Activated CD8-positive, alpha-beta T cell treated with anti-CD3 and anti-CD28 coated beads, Interleukin-2, amount 10 ng/mL, durations not matched to agents 7 days and 5 days (primary cell): Measurements from ENCODE around the gene ECT2. TPM values are rescaled to one million over a fixed set of nuclear protein-coding genes. Genes with fewer than 3 reads are reported as not detected.
"Not testable (repeated sequence)": the region's sequence is repeated elsewhere in the genome, so short reads cannot be mapped to it uniquely, and the experiment has no call there.

ENCODE experiments used
- ATAC-seq: fragments of 150-1000 bp; cut with Tn5 transposase; one replicate; pipeline ENCODE4 v1.10.0; 2021; ENCODE audit warnings: moderate library complexity
- CTCF ChIA-PET: fragments of 350-600 bp; sonication (Branson Sonifier 250); formaldehyde crosslinking; loops from one replicate; lab custom pipeline; 2021; ENCODE audit warnings: antibody characterized with exemption; lab: Charles Lee
- POLR2A ChIA-PET: fragments of 350-600 bp; sonication (Branson Sonifier 250); formaldehyde crosslinking; loops from one replicate; lab custom pipeline; 2021; ENCODE audit warnings: antibody characterized with exemption; lab: Charles Lee
- DNase-seq: peaks from one replicate; pipeline ENCODE4 v3.0.0-alpha.2; 2020
- H3K27ac Mint-ChIP-seq: one replicate; pipeline ENCODE4 v1.8.0; 2021; ENCODE audit warnings: mild to moderate bottlenecking, mixed read lengths
- H3K27me3 Mint-ChIP-seq: one replicate; pipeline ENCODE4 v1.8.0; 2021; ENCODE audit warnings: low read depth, mixed read lengths
- H3K36me3 Mint-ChIP-seq: one replicate; pipeline ENCODE4 v1.8.0; 2021; ENCODE audit warnings: low read depth, mixed read lengths
- H3K4me1 Mint-ChIP-seq: one replicate; pipeline ENCODE4 v1.8.0; 2021; ENCODE audit warnings: low read depth, mixed read lengths
- H3K4me3 Mint-ChIP-seq: one replicate; pipeline ENCODE4 v1.8.0; 2021; ENCODE audit warnings: mild to moderate bottlenecking, mixed read lengths
- H3K9me3 Mint-ChIP-seq: one replicate; pipeline ENCODE4 v1.8.0; 2022; ENCODE audit warnings: mixed read lengths; ENCODE audit not compliant: insufficient read depth
- total RNA-seq, 2 experiments: library from RNA; stranded (reverse); gene quantifications; one replicate each; pipeline ENCODE4 v1.2.3, GENCODE V29; 2021

Gene ECT2
- total RNA-seq, 2 experiments from 2014 or later, result 57.2 to 70.1 TPM

DNA sequence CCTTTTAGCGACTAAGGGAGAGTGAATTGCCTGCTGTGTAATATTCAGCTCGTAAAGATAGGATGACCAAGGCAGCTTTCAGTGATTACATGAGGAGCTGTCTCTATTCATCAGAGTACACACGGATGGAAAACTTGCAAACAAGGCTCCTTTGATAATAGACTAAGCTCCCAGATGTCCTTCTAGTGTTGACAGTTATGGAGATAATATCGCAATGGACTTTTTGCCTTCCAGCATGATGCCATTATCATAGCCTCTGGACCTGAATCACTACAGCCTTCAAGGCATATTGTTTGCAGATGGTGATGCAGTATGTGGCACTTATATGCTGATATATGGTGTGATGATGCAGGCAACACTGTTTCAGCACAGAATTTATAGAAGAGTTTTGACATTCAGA, 93.9 kb downstream of the ECT2 start:
- H3K36me3 Mint-ChIP-seq, result no peaks in the 10 kb centered on the region
- ChIA-PET POLR2A (no interaction called here), CTCF (no interaction called here)
- H3K27me3 Mint-ChIP-seq, result peaks cover 7% of the 10 kb centered on the region
- no peak overlapping the region for H3K4me3 Mint-ChIP-seq
- no peaks in the 10 kb centered on the region for H3K9me3 Mint-ChIP-seq
- H3K27ac Mint-ChIP-seq, result no peak overlapping the region
- H3K4me1 Mint-ChIP-seq, result no peaks in the 10 kb centered on the region
- DNase-seq (no peak), ATAC-seq (no peak)

DNA sequence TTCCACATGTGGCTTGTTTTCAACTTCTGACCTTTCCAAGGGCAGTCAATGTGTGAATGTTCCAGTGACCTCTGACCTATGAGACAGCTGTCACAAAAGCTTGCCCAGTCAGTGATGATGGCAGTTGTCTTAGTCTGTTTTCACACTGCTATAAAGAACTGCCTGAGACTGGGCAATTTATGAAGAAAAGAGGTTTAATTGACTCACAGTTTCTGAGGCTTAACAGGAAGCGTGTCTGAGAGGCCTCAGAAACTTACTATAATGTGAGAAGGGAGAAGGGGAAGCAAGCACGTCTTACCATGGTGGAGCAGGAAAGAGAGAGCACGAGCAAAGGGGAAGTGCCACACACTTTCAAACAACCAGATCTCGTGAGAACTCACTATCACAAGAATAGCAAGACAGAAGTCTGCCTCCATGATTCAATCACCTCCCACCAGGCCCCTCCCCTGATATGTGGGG, 95.6 kb downstream of the ECT2 start:
- H3K4me3 Mint-ChIP-seq, result no peak overlapping the region
- no peak for ATAC-seq
- ChIA-PET CTCF (no interaction called here), POLR2A (no interaction called here)
- no peaks in the 10 kb centered on the region for H3K9me3 Mint-ChIP-seq
- no peak for DNase-seq
- no peaks in the 10 kb centered on the region for H3K4me1 Mint-ChIP-seq
- no peak overlapping the region for H3K27ac Mint-ChIP-seq
- peaks cover 7% of the 10 kb centered on the region for H3K27me3 Mint-ChIP-seq
- no peaks in the 10 kb centered on the region for H3K36me3 Mint-ChIP-seq

DNA sequence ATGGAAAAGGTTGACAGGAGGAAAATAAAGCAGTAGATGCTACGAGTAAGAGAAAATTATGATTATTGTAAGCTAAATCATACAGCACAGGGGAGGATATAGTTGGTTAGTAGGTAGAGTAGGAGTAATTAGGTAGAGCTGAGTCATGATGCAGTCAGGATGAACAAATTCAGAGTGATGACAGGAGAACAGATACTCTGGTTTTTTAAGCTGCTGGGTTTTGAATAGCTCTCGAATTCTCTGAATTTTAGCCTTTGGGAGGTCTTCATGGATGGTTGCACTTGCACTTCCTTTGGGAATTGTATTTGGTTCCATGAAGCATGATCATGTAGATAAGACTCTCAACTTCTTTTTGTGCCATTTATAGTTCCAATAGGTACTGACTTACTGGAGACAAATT, 96.2 kb downstream of the ECT2 start:
- H3K27ac Mint-ChIP-seq, result no peak overlapping the region
- no peaks in the 10 kb centered on the region for H3K9me3 Mint-ChIP-seq
- no peak for DNase-seq

GRCh38 chr3:172847292-172847691, 96.8 kb downstream of the ECT2 start:
- H3K27ac Mint-ChIP-seq, result no peak overlapping the region
- no peak overlapping the region for H3K4me3 Mint-ChIP-seq
- ChIA-PET CTCF (no interaction called here), POLR2A (interaction anchor here (0.7 kb wide), 1 partner anchor 1541 kb away, joined by 3 read pairs; no protein-coding TSS in a partner anchor)
- H3K27me3 Mint-ChIP-seq, result peaks cover 7% of the 10 kb centered on the region
- ATAC-seq (no peak), DNase-seq (no peak)
- no peaks in the 10 kb centered on the region for H3K4me1 Mint-ChIP-seq
- H3K9me3 Mint-ChIP-seq, result no peaks in the 10 kb centered on the region
- H3K36me3 Mint-ChIP-seq, result no peaks in the 10 kb centered on the region

More for the DNA sequence above, 96.2 kb downstream of the ECT2 start:
- Mint-ChIP-seq H3K36me3 (no peaks in the 10 kb centered on the region), H3K4me3 (no peak overlapping the region), H3K27me3 (peaks cover 7% of the 10 kb centered on the region), H3K4me1 (no peaks in the 10 kb centered on the region)
- ATAC-seq, result no peak
- ChIA-PET POLR2A (no interaction called here), CTCF (no interaction called here)

- Mint-ChIP-seq H3K4me1 (no peaks in the 10 kb centered on the region), H3K36me3 (no peaks in the 10 kb centered on the region), H3K27ac (no peak overlapping the region), H3K27me3 (peaks cover 7% of the 10 kb centered on the region), H3K9me3 (no peaks in the 10 kb centered on the region), H3K4me3 (no peak overlapping the region)
- DNase-seq (no peak), ATAC-seq (no peak)
- CTCF ChIA-PET, result no interaction called here
- POLR2A ChIA-PET, result no interaction called here
Observed at GRCh38 chr3:172848910-172849309, 98.4 kb downstream of the ECT2 start.

DNA sequence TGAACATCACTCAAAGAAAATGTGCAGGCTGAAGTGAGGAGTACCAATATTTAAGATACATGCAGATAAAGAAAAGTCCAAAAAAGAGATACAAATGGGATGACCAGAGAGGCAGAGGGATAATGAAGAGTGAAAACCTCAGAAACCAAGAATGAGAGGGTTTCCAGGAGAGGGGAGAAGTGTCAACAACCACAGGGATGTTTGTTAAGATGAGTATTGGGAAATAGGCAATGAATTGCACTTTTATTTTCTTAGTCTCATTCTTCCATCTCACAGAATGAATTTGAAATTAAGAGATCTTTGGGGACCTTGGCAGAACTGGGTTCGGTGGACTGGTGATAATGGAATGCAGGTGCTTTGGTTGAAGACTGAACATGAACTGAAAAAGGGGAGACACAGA, 102.5 kb downstream of the ECT2 start:
- no peaks in the 10 kb centered on the region for H3K4me1 Mint-ChIP-seq
- no peaks in the 10 kb centered on the region for H3K36me3 Mint-ChIP-seq
- POLR2A ChIA-PET, result no interaction called here
- CTCF ChIA-PET, result no interaction called here
- H3K27me3 Mint-ChIP-seq, result peaks cover 5% of the 10 kb centered on the region
- DNase-seq (no peak), ATAC-seq (no peak)
- no peaks in the 10 kb centered on the region for H3K9me3 Mint-ChIP-seq
- no peak overlapping the region for H3K27ac Mint-ChIP-seq
- no peak overlapping the region for H3K4me3 Mint-ChIP-seq

DNA sequence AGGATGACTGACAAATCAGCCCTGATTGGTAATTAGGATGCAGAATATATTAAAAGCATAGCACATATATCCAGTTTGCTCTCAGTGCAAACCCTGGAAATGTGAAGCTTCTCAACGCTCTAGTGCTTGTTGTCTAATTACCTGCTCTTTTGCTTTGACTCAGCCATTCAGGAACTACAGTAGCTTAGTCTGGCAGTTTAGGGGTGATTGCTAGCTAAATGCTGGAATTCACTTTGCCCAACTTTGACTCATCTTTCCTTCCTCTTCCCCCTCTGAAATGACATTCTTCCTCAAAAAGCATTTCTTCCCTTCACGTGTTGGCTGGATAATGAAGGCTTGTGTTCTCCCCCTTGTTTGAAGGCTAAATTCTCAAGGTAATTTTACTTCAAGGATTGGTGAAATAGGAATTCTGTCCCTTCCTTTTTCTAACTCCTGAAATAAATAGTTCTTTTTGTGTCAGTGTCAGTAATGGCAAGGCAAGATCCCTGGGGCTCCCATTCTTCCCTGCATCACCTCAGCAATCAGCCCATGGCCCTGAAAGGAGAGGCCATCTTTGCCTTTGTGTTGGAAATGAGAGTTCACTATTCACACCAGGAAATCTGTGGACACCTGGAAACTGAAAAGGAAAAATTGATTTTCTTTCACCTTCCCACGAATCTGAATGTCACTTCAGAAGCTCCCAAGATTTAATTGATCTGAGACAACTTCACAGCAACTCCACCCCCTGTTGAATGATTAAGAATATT, 103.6 kb downstream of the ECT2 start:
- POLR2A ChIA-PET, result no interaction called here
- no peak for DNase-seq
- Mint-ChIP-seq H3K4me3 (no peak overlapping the region), H3K27me3 (peaks cover under 1% of the 10 kb centered on the region), H3K27ac (no peak overlapping the region), H3K4me1 (no peaks in the 10 kb centered on the region), H3K36me3 (no peaks in the 10 kb centered on the region), H3K9me3 (no peaks in the 10 kb centered on the region)
- CTCF ChIA-PET, result no interaction called here
- ATAC-seq, result no peak

DNA sequence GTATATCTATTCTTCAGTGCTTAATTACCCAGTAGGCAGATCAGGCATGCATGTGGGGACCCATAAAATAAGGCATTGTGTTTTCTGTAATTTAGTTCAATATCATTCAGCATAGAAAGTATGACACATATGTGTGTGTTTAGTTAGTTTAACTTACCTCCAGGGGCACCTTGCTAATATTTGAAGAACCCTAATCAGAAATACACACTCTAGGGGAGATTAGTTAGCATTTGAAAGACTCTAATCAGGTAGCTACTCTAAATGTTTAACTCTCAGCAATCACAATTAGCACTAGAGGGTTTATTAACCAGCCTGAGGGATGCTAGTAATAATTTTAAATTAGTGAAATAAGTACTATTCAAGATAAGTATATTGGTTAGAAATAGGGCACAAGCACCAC, 104.5 kb downstream of the ECT2 start:
- Mint-ChIP-seq H3K27ac (no peak overlapping the region), H3K9me3 (no peaks in the 10 kb centered on the region), H3K36me3 (no peaks in the 10 kb centered on the region), H3K4me1 (no peaks in the 10 kb centered on the region), H3K27me3 (no peaks in the 10 kb centered on the region), H3K4me3 (no peak overlapping the region)
- POLR2A ChIA-PET, result no interaction called here
- CTCF ChIA-PET, result no interaction called here
- no peak for DNase-seq
- ATAC-seq, result no peak

DNA sequence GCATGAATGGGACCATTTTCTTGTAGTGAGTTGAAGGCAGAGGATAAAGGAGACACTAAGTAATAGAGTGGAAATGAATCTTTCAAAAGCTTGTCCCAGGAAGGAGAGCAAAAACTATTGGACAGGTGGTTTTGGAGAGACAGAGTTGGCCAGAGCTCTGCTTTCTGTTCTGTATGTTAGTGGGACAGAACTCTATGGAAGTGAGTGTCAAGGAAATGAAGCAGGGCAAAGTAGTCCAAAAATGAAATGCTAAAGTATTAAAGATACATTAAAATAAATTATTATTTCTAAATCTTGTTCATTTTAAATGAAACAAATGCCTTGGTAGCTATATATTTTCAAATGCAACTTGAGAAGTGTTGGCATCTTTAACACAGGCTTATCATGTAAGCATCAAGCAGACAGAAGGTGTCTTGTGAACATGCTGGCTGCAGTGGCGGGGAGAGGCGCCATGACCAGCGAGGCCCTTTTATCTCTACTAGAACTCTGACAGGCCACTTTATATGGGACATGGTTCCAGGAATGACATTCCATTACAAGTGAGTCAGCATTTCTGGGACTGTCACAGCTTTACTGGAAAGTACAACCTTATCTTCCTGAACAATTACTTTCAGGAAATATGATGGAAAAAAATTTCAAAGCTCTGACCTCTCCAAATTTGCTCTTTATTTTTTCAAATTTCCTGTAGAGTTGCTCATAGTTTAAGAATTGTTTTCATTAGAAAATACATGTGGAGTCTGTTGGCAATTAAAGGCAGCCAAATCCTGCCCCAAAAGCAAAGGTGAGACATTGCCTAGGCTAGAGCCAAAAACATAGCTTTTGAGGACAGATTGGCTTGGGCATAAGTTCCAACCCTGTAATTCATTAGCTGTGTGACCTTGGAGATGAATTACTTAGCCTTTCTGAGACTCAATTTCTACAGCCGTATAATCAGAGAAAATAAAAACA, 106.5 kb downstream of the ECT2 start:
- no peak overlapping the region for H3K4me3 Mint-ChIP-seq
- POLR2A ChIA-PET, result no interaction called here
- H3K4me1 Mint-ChIP-seq, result no peaks in the 10 kb centered on the region
- H3K27ac Mint-ChIP-seq, result no peak overlapping the region
- CTCF ChIA-PET, result no interaction called here
- DNase-seq (no peak), ATAC-seq (no peak)
- H3K36me3 Mint-ChIP-seq, result no peaks in the 10 kb centered on the region
- H3K9me3 Mint-ChIP-seq, result no peaks in the 10 kb centered on the region
- H3K27me3 Mint-ChIP-seq, result no peaks in the 10 kb centered on the region

- no peak overlapping the region for H3K27ac Mint-ChIP-seq
- no peaks in the 10 kb centered on the region for H3K9me3 Mint-ChIP-seq
- H3K27me3 Mint-ChIP-seq, result no peaks in the 10 kb centered on the region
- no peak for DNase-seq
- no peaks in the 10 kb centered on the region for H3K36me3 Mint-ChIP-seq
- H3K4me1 Mint-ChIP-seq, result no peaks in the 10 kb centered on the region
- H3K4me3 Mint-ChIP-seq, result no peak overlapping the region
- ChIA-PET POLR2A (no interaction called here), CTCF (no interaction called here)
- no peak for ATAC-seq
Observed at GRCh38 chr3:172859041-172859440, 108.5 kb downstream of the ECT2 start.

GRCh38 chr3:172866726-172867350, 116.3 kb downstream of the ECT2 start:
- CTCF ChIA-PET, H3K9me3 Mint-ChIP-seq, DNase-seq, H3K4me3 Mint-ChIP-seq, POLR2A ChIA-PET, H3K27ac Mint-ChIP-seq, H3K36me3 Mint-ChIP-seq, ATAC-seq, H3K4me1 Mint-ChIP-seq, H3K27me3 Mint-ChIP-seq: not testable (repeated sequence)
